Umbilical cord (tissue), 2 donors: ENCODE data around the gene CLSTN1. TPM values are rescaled to one million over a fixed set of nuclear protein-coding genes. Genes with fewer than 3 reads are reported as not detected.
"Not testable (repeated sequence)": the region's sequence is repeated elsewhere in the genome, so short reads cannot be mapped to it uniquely, and the experiment has no call there.

Experiments
- DNase-seq: peaks from one replicate; pipeline ENCODE4 v3.0.0-alpha.2; 2015; ENCODE audit warnings: low spot score
- total RNA-seq: library from RNA; depleted of rRNA; stranded (reverse); fragments of >200 nt; gene quantifications from one replicate; pipeline ENCODE4 v1.2.3, GENCODE V29; 2014; ENCODE audit warnings: low replicate concordance; ENCODE audit not compliant: insufficient read depth

CLSTN1 gene
- total RNA-seq, 1 donor from 2014 or later = 92.0 TPM

- peak; percentile 97 for DNase-seq
Measured at GRCh38 chr1:9798236-9799130, 25.3 kb downstream of the CLSTN1 start.

GRCh38 chr1:9797049-9797448 is 26.7 kb downstream of the CLSTN1 start:
- no peak for DNase-seq

- no peak for DNase-seq
Measured at GRCh38 chr1:9794081-9794480, 29.7 kb downstream of the CLSTN1 start.

GRCh38 chr1:9793291-9793690 is 30.5 kb downstream of the CLSTN1 start:
- no peak for DNase-seq

- no peak for DNase-seq
Measured at GRCh38 chr1:9792156-9793042, 31.4 kb downstream of the CLSTN1 start.

- DNase-seq = not testable (repeated sequence)
Measured at GRCh38 chr1:9789700-9790099, 34.1 kb downstream of the CLSTN1 start.

GRCh38 chr1:9787702-9788101 is 36.1 kb downstream of the CLSTN1 start:
- no peak for DNase-seq

GRCh38 chr1:9785406-9785805 is 38.4 kb downstream of the CLSTN1 start:
- DNase-seq = no peak

- peak; percentile 49 for DNase-seq
Measured at GRCh38 chr1:9784508-9785133, 39.1 kb downstream of the CLSTN1 start.

GRCh38 chr1:9782897-9783296 is 40.9 kb downstream of the CLSTN1 start:
- DNase-seq = no peak

- DNase-seq = no peak
Measured at GRCh38 chr1:9782116-9782751, 41.5 kb downstream of the CLSTN1 start.

- no peak for DNase-seq
Measured at GRCh38 chr1:9780554-9781110, 43.1 kb downstream of the CLSTN1 start.

GRCh38 chr1:9778905-9779304 is 44.9 kb downstream of the CLSTN1 start:
- no peak for DNase-seq

- no peak for DNase-seq
Measured at GRCh38 chr1:9776685-9777084, 47.1 kb downstream of the CLSTN1 start.

- DNase-seq = no peak
Measured at GRCh38 chr1:9774712-9775679, 48.8 kb downstream of the CLSTN1 start.

- no peak for DNase-seq
Measured at GRCh38 chr1:9770298-9770697, 53.5 kb downstream of the CLSTN1 start.

- DNase-seq = no peak
Measured at GRCh38 chr1:9768983-9769382, 54.8 kb downstream of the CLSTN1 start.

- no peak for DNase-seq
Measured at GRCh38 chr1:9767964-9768668, 55.6 kb downstream of the CLSTN1 start.

- peak; percentile 9 for DNase-seq
Measured at GRCh38 chr1:9766759-9767442, 56.9 kb downstream of the CLSTN1 start.
